ENCODE results near the gene CNOT1. TPM values are rescaled to one million over a fixed set of nuclear protein-coding genes. Genes with fewer than 3 reads are reported as not detected.
"Not testable (repeated sequence)": the region's sequence is repeated elsewhere in the genome, so short reads cannot be mapped to it uniquely, and the experiment has no call there.

CNOT1 gene
- total RNA-seq = 270 and 271 TPM in 2 replicates

GRCh38 chr16:58629733-58630640 is at the start of gene CNOT1:
CNOT1 (minus strand) TSS chr16:58629826; CDS start chr16:58599337, 30,489 bp downstream.
- peak within 1 kb of the TSS; percentile 100 for H3K27ac Mint-ChIP-seq
- intact Hi-C loops (cut with micrococcal nuclease) = loop anchor here (1.0 to 5.0 kb wide), 6 partner anchors 43 to 238 kb away; partner anchors contain the start of genes GINS3, GOT2, SETD6 and SLC38A7
- H3K9me3 Mint-ChIP-seq = no peaks in the 10 kb centered on the region
- DNase-seq = peak; percentile 99
- H3K4me3 Mint-ChIP-seq = peak within 1 kb of the TSS; percentile 97
- H3K36me3 Mint-ChIP-seq (ENCODE audit: low read depth) = peaks cover 16% of the 10 kb centered on the region
- H3K4me1 Mint-ChIP-seq = peaks cover 27% of the 10 kb centered on the region
- H3K27me3 Mint-ChIP-seq = peaks cover 6% of the 10 kb centered on the region

- intact Hi-C loops (cut with micrococcal nuclease) = no loop called here
- Mint-ChIP-seq H3K9me3 (no peaks in the 10 kb centered on the region), H3K27ac (no peak overlapping the region), H3K36me3 (ENCODE audit: low read depth) (peaks cover 2% of the 10 kb centered on the region), H3K27me3 (no peaks in the 10 kb centered on the region), H3K4me1 (peaks cover 8% of the 10 kb centered on the region), H3K4me3 (no peak overlapping the region)
- DNase-seq = no peak
Observed at GRCh38 chr16:58678716-58679115, 49.1 kb upstream of the CNOT1 start.

GRCh38 chr16:58678269-58678668 is 48.6 kb upstream of the CNOT1 start:
- DNase-seq = no peak
- peaks cover 2% of the 10 kb centered on the region for H3K36me3 Mint-ChIP-seq (ENCODE audit: low read depth)

GRCh38 chr16:58670946-58671583 is 41.4 kb upstream of the CNOT1 start:
- no peak for DNase-seq
- Mint-ChIP-seq H3K36me3 (ENCODE audit: low read depth) (peaks cover 6% of the 10 kb centered on the region), H3K4me1 (no peaks in the 10 kb centered on the region), H3K27ac (no peak overlapping the region), H3K4me3 (no peak overlapping the region), H3K9me3 (no peaks in the 10 kb centered on the region), H3K27me3 (no peaks in the 10 kb centered on the region)
- intact Hi-C loops (cut with micrococcal nuclease) = no loop called here

More at GRCh38 chr16:58678269-58678668, 48.6 kb upstream of the CNOT1 start:
- H3K4me3 Mint-ChIP-seq = no peak overlapping the region
- no peaks in the 10 kb centered on the region for H3K9me3 Mint-ChIP-seq
- H3K27me3 Mint-ChIP-seq = no peaks in the 10 kb centered on the region
- peaks cover 3% of the 10 kb centered on the region for H3K4me1 Mint-ChIP-seq
- intact Hi-C loops (cut with micrococcal nuclease) = no loop called here
- H3K27ac Mint-ChIP-seq = no peak overlapping the region

- H3K4me1 Mint-ChIP-seq = no peaks in the 10 kb centered on the region
- DNase-seq = no peak
- intact Hi-C loops (cut with micrococcal nuclease) = no loop called here
- H3K36me3 Mint-ChIP-seq (ENCODE audit: low read depth) = peaks cover 6% of the 10 kb centered on the region
- no peak overlapping the region for H3K4me3 Mint-ChIP-seq
- H3K9me3 Mint-ChIP-seq = no peaks in the 10 kb centered on the region
- H3K27me3 Mint-ChIP-seq = no peaks in the 10 kb centered on the region
- no peak overlapping the region for H3K27ac Mint-ChIP-seq
Observed at GRCh38 chr16:58670177-58670576, 40.6 kb upstream of the CNOT1 start.

GRCh38 chr16:58665200-58665599 is 35.6 kb upstream of the CNOT1 start:
- Mint-ChIP-seq H3K36me3 (ENCODE audit: low read depth) (peaks cover 4% of the 10 kb centered on the region), H3K27me3 (no peaks in the 10 kb centered on the region), H3K4me3 (no peak overlapping the region), H3K27ac (no peak overlapping the region), H3K4me1 (no peaks in the 10 kb centered on the region), H3K9me3 (no peaks in the 10 kb centered on the region)
- no peak for DNase-seq
- intact Hi-C loops (cut with micrococcal nuclease) = no loop called here

- no peaks in the 10 kb centered on the region for H3K4me1 Mint-ChIP-seq
- DNase-seq = peak; percentile 63
- no peaks in the 10 kb centered on the region for H3K27me3 Mint-ChIP-seq
- H3K4me3 Mint-ChIP-seq = no peak overlapping the region
- no peak overlapping the region for H3K27ac Mint-ChIP-seq
- no peaks in the 10 kb centered on the region for H3K9me3 Mint-ChIP-seq
- no peaks in the 10 kb centered on the region for H3K36me3 Mint-ChIP-seq (ENCODE audit: low read depth)
- intact Hi-C loops (cut with micrococcal nuclease) = loop anchor here (1.0 to 2.0 kb wide), 2 partner anchors 149 to 325 kb away; no protein-coding TSS in a partner anchor
Observed at GRCh38 chr16:58661199-58661830, 31.7 kb upstream of the CNOT1 start.

GRCh38 chr16:58659911-58660310 is 30.3 kb upstream of the CNOT1 start:
- not testable (repeated sequence) for H3K4me3 Mint-ChIP-seq; H3K9me3 Mint-ChIP-seq; DNase-seq; H3K36me3 Mint-ChIP-seq (ENCODE audit: low read depth); H3K4me1 Mint-ChIP-seq; H3K27me3 Mint-ChIP-seq; H3K27ac Mint-ChIP-seq
- intact Hi-C loops (cut with micrococcal nuclease) = loop anchor here (2.0 kb wide), 1 partner anchor 323 kb away; no protein-coding TSS in a partner anchor

- no peak for DNase-seq
- intact Hi-C loops (cut with micrococcal nuclease) = no loop called here
Observed at GRCh38 chr16:58658796-58659211, 29.2 kb upstream of the CNOT1 start.

GRCh38 chr16:58656899-58657298 is 27.3 kb upstream of the CNOT1 start:
- Mint-ChIP-seq H3K4me1 (no peaks in the 10 kb centered on the region), H3K9me3 (no peaks in the 10 kb centered on the region), H3K27ac (no peak overlapping the region), H3K27me3 (peaks cover 3% of the 10 kb centered on the region), H3K36me3 (ENCODE audit: low read depth) (no peaks in the 10 kb centered on the region), H3K4me3 (no peak overlapping the region)
- intact Hi-C loops (cut with micrococcal nuclease) = no loop called here
- no peak for DNase-seq

More at GRCh38 chr16:58658796-58659211, 29.2 kb upstream of the CNOT1 start:
- Mint-ChIP-seq H3K27ac (no peak overlapping the region), H3K36me3 (ENCODE audit: low read depth) (no peaks in the 10 kb centered on the region), H3K4me3 (no peak overlapping the region), H3K27me3 (no peaks in the 10 kb centered on the region), H3K4me1 (no peaks in the 10 kb centered on the region), H3K9me3 (no peaks in the 10 kb centered on the region)

GRCh38 chr16:58655215-58655596 is 25.6 kb upstream of the CNOT1 start:
- H3K27me3 Mint-ChIP-seq = peaks cover 3% of the 10 kb centered on the region
- H3K4me3 Mint-ChIP-seq = no peak overlapping the region
- no peaks in the 10 kb centered on the region for H3K9me3 Mint-ChIP-seq
- DNase-seq = no peak
- no peaks in the 10 kb centered on the region for H3K4me1 Mint-ChIP-seq
- no peak overlapping the region for H3K27ac Mint-ChIP-seq
- intact Hi-C loops (cut with micrococcal nuclease) = no loop called here
- no peaks in the 10 kb centered on the region for H3K36me3 Mint-ChIP-seq (ENCODE audit: low read depth)

- peaks cover 3% of the 10 kb centered on the region for H3K27me3 Mint-ChIP-seq
- H3K36me3 Mint-ChIP-seq (ENCODE audit: low read depth) = no peaks in the 10 kb centered on the region
- intact Hi-C loops (cut with micrococcal nuclease) = no loop called here
- H3K9me3 Mint-ChIP-seq = no peaks in the 10 kb centered on the region
- no peak overlapping the region for H3K27ac Mint-ChIP-seq
- no peak for DNase-seq
- H3K4me3 Mint-ChIP-seq = no peak overlapping the region
- H3K4me1 Mint-ChIP-seq = no peaks in the 10 kb centered on the region
Observed at GRCh38 chr16:58654560-58655214, 25.1 kb upstream of the CNOT1 start.

GRCh38 chr16:58652741-58653140 is 23.1 kb upstream of the CNOT1 start:
- intact Hi-C loops (cut with micrococcal nuclease) = no loop called here
- Mint-ChIP-seq H3K36me3 (ENCODE audit: low read depth) (no peaks in the 10 kb centered on the region), H3K9me3 (no peaks in the 10 kb centered on the region), H3K27ac (no peak overlapping the region), H3K4me1 (no peaks in the 10 kb centered on the region), H3K4me3 (no peak overlapping the region), H3K27me3 (peaks cover 3% of the 10 kb centered on the region)
- no peak for DNase-seq
